Upper lobe of left lung (tissue), 6 donors: ENCODE results near the gene SRA1. TPM values are rescaled to one million over a fixed set of nuclear protein-coding genes. Genes with fewer than 3 reads are reported as not detected.
"Not testable (repeated sequence)": the region's sequence is repeated elsewhere in the genome, so short reads cannot be mapped to it uniquely, and the experiment has no call there.

ENCODE experiments used
- ATAC-seq, 2 donors: fragments of 200-7000 bp; cut with Tn5 transposase; one replicate each; pipeline ENCODE4 v1.9.1; 2022; ENCODE audit warnings: mild to moderate bottlenecking in 2 of 2, moderate library complexity in 2 of 2; ENCODE audit not compliant: low FRiP score in 2 of 2
- DNase-seq, 2 donors: peaks; one replicate each; pipeline ENCODE4 v3.0.0-alpha.2; 2019 to 2020
- H3K27ac ChIP-seq, 4 donors: fragments of 200-600 bp; sonication (generic); one replicate each; pipeline ENCODE4 v1.5.1; 2016 to 2019
- H3K27me3 ChIP-seq, 4 donors: fragments of 200-600 bp; sonication (generic); one replicate each; pipeline ENCODE4 v1.5.1; 2017 to 2019
- H3K36me3 ChIP-seq, 4 donors: fragments of 200-600 bp; sonication (generic); one replicate each; pipeline ENCODE4 v1.5.1; 2016 to 2019
- H3K4me1 ChIP-seq, 4 donors: fragments of 200-600 bp; sonication (generic); one replicate each; pipeline ENCODE4 v1.5.1; 2018 to 2019
- H3K4me3 ChIP-seq, 4 donors: fragments of 200-600 bp; sonication (generic); one replicate each; pipeline ENCODE4 v1.5.1; 2017 to 2019; ENCODE audit warnings: mild to moderate bottlenecking in 2 of 4, moderate library complexity in 1 of 4
- H3K9me3 ChIP-seq, 4 donors: fragments of 200-600 bp; sonication (generic); one replicate each; pipeline ENCODE4 v1.5.1; 2018 to 2019
- EP300 ChIP-seq, 4 donors: sonication (generic); formaldehyde crosslinking; IDR thresholded peaks; one replicate each; pipeline ENCODE4 v1.5.1; 2017; ENCODE audit warnings: antibody characterized with exemption in 4 of 4, control low read depth in 2 of 4
- POLR2A ChIP-seq, 4 donors: fragments of 450-650 bp; IDR thresholded peaks; one replicate each; pipeline ENCODE4 v1.5.1; 2016 to 2017; ENCODE audit warnings: antibody characterized with exemption in 4 of 4, mild to moderate bottlenecking in 2 of 4
- POLR2AphosphoS5 ChIP-seq, 2 donors: sonication (generic); formaldehyde crosslinking; IDR thresholded peaks; one replicate each; pipeline ENCODE4 v1.5.1; 2017; ENCODE audit warnings: antibody characterized with exemption in 2 of 2
- WGBS, 2 donors: methylation state at CpG; one replicate each; pipeline ENCODE4 v1.1.5; 2017 to 2018; 5-methylcytosine and 5-hydroxymethylcytosine counted together
- total RNA-seq, 6 donors: library from RNA; depleted of rRNA in 4 of 6; stranded (reverse); fragments of >200 nt in 4 of 6; gene quantifications; one replicate each; pipeline versions ENCODE4 v1.1.0 to v1.2.1, GENCODE V29; 2016 to 2021
- TF ChIP-seq, protein P1 (sequence below), 6 experiments: fragments of 450-650 bp in 4 of 6; fragments of 200-600 bp in 2 of 6; sonication (generic) in 2 of 6; IDR thresholded peaks; one replicate each; pipeline ENCODE4 v1.5.1; 2016 to 2019; ENCODE audit warnings: antibody characterized with exemption in 6 of 6
- donor health status: DM: no; HTN: no; CAD: no; lungs with moderate emphysema.
- donor health status: DM: no; HTN: yes; CAD: no; lungs with severe emphysema.

Gene SRA1
- total RNA-seq, 6 donors from 2014 or later, result 23.1 to 31.6 (median 29.6) TPM

- Histone ChIP-seq H3K27ac (peak overlapping the region; percentile 40 to 75 (median 58)), H3K9me3 (no peaks in the 10 kb centered on the region), H3K4me1 (peaks cover 12 to 24% (median 16%) of the 10 kb centered on the region in 4 donors), H3K27me3 (no peaks in the 10 kb centered on the region), H3K4me3 (no peak overlapping the region), H3K36me3 (no peaks in the 10 kb centered on the region)
- TF ChIP-seq, protein P1, sequence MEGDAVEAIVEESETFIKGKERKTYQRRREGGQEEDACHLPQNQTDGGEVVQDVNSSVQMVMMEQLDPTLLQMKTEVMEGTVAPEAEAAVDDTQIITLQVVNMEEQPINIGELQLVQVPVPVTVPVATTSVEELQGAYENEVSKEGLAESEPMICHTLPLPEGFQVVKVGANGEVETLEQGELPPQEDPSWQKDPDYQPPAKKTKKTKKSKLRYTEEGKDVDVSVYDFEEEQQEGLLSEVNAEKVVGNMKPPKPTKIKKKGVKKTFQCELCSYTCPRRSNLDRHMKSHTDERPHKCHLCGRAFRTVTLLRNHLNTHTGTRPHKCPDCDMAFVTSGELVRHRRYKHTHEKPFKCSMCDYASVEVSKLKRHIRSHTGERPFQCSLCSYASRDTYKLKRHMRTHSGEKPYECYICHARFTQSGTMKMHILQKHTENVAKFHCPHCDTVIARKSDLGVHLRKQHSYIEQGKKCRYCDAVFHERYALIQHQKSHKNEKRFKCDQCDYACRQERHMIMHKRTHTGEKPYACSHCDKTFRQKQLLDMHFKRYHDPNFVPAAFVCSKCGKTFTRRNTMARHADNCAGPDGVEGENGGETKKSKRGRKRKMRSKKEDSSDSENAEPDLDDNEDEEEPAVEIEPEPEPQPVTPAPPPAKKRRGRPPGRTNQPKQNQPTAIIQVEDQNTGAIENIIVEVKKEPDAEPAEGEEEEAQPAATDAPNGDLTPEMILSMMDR (IDR thresholded peaks at IDR 0.05), result no peak
- TF ChIP-seq POLR2AphosphoS5 (IDR thresholded peaks at IDR 0.05) (no peak), POLR2A (IDR thresholded peaks at IDR 0.05) (no peak), EP300 (IDR thresholded peaks at IDR 0.05) (no peak)
- peak in 1 of 2 donors; percentile 74 for ATAC-seq
- 41 to 44% methylated on average over 5 of the region's 5 CpGs for WGBS, 2 donors
- DNase-seq, result no peak
These were observed 31.2 kb upstream of the SRA1 start for GRCh38 chr5:140588311-140589070.

GRCh38 chr5:140587495-140587894 is 30.2 kb upstream of the SRA1 start:
- DNase-seq (no peak), ATAC-seq (no peak)
- WGBS, 2 donors, result 92 to 100% methylated on average over 1 of the region's 1 CpG
- peak overlapping the region in 1 of 4 donors; percentile 75 for H3K27ac ChIP-seq
- H3K36me3 ChIP-seq, result no peaks in the 10 kb centered on the region
- H3K4me3 ChIP-seq, result no peak overlapping the region
- TF ChIP-seq, protein P1 (IDR thresholded peaks at IDR 0.05), result no peak
- no peak for TF ChIP-seq POLR2AphosphoS5 (IDR thresholded peaks at IDR 0.05)
- TF ChIP-seq EP300 (IDR thresholded peaks at IDR 0.05), result no peak
- TF ChIP-seq POLR2A (IDR thresholded peaks at IDR 0.05), result no peak
- H3K4me1 ChIP-seq, result peaks cover 12 to 24% (median 16%) of the 10 kb centered on the region in 4 donors
- H3K27me3 ChIP-seq, result no peaks in the 10 kb centered on the region
- no peaks in the 10 kb centered on the region for H3K9me3 ChIP-seq

- ATAC-seq, H3K27me3 ChIP-seq, H3K9me3 ChIP-seq, H3K27ac ChIP-seq, DNase-seq, H3K36me3 ChIP-seq, H3K4me3 ChIP-seq: not testable (repeated sequence)
- 95 to 96% methylated on average over 6 of the region's 6 CpGs for WGBS, 2 donors
- H3K4me1 ChIP-seq, result peaks cover 8 to 25% (median 17%) of the 10 kb centered on the region in 4 donors
These were observed 22.0 kb upstream of the SRA1 start for GRCh38 chr5:140579188-140579747.

DNA sequence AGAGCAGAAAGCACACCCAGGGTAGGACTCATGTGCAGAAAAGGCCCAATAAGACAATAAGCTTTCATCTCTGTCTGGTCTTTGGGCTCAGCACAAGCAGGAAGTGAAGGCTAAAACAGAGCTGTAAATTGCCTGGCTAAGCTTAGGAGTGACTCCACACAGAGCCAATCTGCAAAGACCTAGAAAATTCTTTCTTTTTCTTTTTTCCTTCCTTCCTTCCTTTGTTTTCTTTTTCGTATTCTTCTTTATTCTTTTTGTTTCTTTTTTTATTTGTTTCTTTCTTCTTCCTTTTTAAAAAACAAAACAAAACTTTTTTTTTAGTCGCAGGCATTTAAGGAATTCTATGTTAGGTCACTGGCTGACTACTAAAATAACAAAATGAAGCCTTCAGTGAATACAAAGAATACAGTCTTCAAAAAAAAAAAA is 19.5 kb upstream of the SRA1 start:
- peak in 1 of 2 donors; percentile 46 for ATAC-seq
- TF ChIP-seq POLR2AphosphoS5 (IDR thresholded peaks at IDR 0.05), result no peak
- TF ChIP-seq EP300 (IDR thresholded peaks at IDR 0.05), result no peak
- TF ChIP-seq POLR2A (IDR thresholded peaks at IDR 0.05), result no peak
- TF ChIP-seq, protein P1 (IDR thresholded peaks at IDR 0.05), result no peak
- H3K27ac ChIP-seq, result peak overlapping the region; percentile 35 to 77 (median 66)
- no peaks in the 10 kb centered on the region for H3K9me3 ChIP-seq
- no peak overlapping the region for H3K4me3 ChIP-seq
- no peaks in the 10 kb centered on the region for H3K36me3 ChIP-seq
- DNase-seq, result no peak
- no peaks in the 10 kb centered on the region for H3K27me3 ChIP-seq
- H3K4me1 ChIP-seq, result peaks cover 8 to 25% (median 17%) of the 10 kb centered on the region in 4 donors
- 47 to 57% methylated on average over 2 of the region's 2 CpGs for WGBS, 2 donors

DNA sequence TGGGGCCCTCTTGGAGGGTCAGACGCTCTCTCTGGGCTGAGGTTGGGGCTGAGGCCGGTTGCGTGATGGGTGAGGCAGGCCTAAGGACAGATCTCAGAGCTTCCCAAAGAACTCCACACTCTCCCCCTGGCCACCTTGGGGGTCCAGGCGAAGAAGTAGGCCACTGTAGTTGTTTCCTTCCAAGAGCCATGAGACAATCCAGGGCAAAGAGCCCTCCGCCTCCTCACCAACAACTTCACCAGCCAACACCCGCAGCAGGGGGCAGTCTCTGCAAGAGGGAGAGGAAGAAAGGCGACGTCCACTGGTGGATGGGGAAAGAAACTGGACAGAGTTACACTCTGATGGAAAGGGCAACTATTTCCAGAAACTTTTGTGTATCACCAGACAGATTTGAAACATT is 18.0 kb upstream of the SRA1 start:
- Histone ChIP-seq H3K36me3 (peaks cover 0 to 3% (median under 1%) of the 10 kb centered on the region in 4 donors), H3K4me3 (no peak overlapping the region), H3K4me1 (peaks cover 10 to 29% (median 22%) of the 10 kb centered on the region in 4 donors), H3K27ac (peak overlapping the region in 3 of 4 donors; percentile 36 to 59 (median 53)), H3K27me3 (no peaks in the 10 kb centered on the region), H3K9me3 (no peaks in the 10 kb centered on the region)
- 71 to 77% methylated on average over 8 of the region's 8 CpGs for WGBS, 2 donors
- DNase-seq (peak in 1 of 2 donors; percentile 74), ATAC-seq (peak; percentile 83 to 90)
- no peak for TF ChIP-seq EP300 (IDR thresholded peaks at IDR 0.05)
- TF ChIP-seq, protein P1 (IDR thresholded peaks at IDR 0.05), result peak; percentile 43 to 71 (median 63)
- peak in 1 of 2 donors; percentile 51 for TF ChIP-seq POLR2AphosphoS5 (IDR thresholded peaks at IDR 0.05)
